B cell (primary cell): ENCODE results near the gene OR1B1.

Experiments used
- EZH2 ChIP-seq: IDR thresholded peaks from 2 replicates; pipeline ENCODE4 v1.6.1; 2012; ENCODE audit warnings: borderline replicate concordance, low read depth, mild to moderate bottlenecking, moderate library complexity, low read length; ENCODE audit not compliant: insufficient read depth, poor library complexity, severe bottlenecking
- TF ChIP-seq, protein P1 (sequence below): fragments of 200-600 bp; IDR thresholded peaks from one replicate; pipeline ENCODE4 v1.8.0; 2022; ENCODE audit warnings: antibody characterized with exemption, mild to moderate bottlenecking

- TF ChIP-seq, protein P1, sequence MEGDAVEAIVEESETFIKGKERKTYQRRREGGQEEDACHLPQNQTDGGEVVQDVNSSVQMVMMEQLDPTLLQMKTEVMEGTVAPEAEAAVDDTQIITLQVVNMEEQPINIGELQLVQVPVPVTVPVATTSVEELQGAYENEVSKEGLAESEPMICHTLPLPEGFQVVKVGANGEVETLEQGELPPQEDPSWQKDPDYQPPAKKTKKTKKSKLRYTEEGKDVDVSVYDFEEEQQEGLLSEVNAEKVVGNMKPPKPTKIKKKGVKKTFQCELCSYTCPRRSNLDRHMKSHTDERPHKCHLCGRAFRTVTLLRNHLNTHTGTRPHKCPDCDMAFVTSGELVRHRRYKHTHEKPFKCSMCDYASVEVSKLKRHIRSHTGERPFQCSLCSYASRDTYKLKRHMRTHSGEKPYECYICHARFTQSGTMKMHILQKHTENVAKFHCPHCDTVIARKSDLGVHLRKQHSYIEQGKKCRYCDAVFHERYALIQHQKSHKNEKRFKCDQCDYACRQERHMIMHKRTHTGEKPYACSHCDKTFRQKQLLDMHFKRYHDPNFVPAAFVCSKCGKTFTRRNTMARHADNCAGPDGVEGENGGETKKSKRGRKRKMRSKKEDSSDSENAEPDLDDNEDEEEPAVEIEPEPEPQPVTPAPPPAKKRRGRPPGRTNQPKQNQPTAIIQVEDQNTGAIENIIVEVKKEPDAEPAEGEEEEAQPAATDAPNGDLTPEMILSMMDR = no peak
- TF ChIP-seq EZH2 = no peak
Measured at GRCh38 chr9:122642226-122642625, 15.2 kb downstream of the OR1B1 start.
